Measurements from ENCODE around the gene DYNLL1.

GRCh38 chr12:120544691-120545090, 48.8 kb downstream of the DYNLL1 start:
- TF ChIP-seq, protein P1, sequence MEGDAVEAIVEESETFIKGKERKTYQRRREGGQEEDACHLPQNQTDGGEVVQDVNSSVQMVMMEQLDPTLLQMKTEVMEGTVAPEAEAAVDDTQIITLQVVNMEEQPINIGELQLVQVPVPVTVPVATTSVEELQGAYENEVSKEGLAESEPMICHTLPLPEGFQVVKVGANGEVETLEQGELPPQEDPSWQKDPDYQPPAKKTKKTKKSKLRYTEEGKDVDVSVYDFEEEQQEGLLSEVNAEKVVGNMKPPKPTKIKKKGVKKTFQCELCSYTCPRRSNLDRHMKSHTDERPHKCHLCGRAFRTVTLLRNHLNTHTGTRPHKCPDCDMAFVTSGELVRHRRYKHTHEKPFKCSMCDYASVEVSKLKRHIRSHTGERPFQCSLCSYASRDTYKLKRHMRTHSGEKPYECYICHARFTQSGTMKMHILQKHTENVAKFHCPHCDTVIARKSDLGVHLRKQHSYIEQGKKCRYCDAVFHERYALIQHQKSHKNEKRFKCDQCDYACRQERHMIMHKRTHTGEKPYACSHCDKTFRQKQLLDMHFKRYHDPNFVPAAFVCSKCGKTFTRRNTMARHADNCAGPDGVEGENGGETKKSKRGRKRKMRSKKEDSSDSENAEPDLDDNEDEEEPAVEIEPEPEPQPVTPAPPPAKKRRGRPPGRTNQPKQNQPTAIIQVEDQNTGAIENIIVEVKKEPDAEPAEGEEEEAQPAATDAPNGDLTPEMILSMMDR (CRISPR knock-in tag; IDR thresholded peaks at IDR 0.05): no peak
- TF ChIP-seq PHF8 (CRISPR knock-in tag; IDR thresholded peaks at IDR 0.05) (no peak), CEBPZ (IDR thresholded peaks at IDR 0.05; ENCODE audit: low read length) (no peak)
